ENCODE data around the gene PPP1R12B.
"Not testable (repeated sequence)": the region's sequence is repeated elsewhere in the genome, so short reads cannot be mapped to it uniquely, and the experiment has no call there.

Gene PPP1R12B

DNA sequence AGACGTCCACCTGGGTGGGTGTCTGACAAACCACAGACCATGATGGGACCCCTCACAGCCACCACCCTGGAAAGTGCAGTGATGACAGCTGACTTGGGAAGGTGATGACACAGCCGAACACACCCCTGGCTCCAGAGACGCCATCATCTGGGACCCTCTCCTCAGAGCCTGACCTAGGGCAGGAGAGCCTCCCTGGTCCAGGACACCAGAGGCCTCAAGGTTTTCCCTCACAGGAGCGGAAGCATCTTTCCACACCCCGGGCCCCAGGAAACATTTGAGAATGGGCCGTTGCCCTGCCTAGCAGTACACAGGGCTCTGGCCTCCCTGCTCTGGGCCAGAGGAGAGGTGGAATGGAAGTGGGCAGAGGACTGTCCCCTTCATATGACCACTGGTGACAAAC, 282.0 kb downstream of the PPP1R12B start:
- TF ChIP-seq, protein P1, sequence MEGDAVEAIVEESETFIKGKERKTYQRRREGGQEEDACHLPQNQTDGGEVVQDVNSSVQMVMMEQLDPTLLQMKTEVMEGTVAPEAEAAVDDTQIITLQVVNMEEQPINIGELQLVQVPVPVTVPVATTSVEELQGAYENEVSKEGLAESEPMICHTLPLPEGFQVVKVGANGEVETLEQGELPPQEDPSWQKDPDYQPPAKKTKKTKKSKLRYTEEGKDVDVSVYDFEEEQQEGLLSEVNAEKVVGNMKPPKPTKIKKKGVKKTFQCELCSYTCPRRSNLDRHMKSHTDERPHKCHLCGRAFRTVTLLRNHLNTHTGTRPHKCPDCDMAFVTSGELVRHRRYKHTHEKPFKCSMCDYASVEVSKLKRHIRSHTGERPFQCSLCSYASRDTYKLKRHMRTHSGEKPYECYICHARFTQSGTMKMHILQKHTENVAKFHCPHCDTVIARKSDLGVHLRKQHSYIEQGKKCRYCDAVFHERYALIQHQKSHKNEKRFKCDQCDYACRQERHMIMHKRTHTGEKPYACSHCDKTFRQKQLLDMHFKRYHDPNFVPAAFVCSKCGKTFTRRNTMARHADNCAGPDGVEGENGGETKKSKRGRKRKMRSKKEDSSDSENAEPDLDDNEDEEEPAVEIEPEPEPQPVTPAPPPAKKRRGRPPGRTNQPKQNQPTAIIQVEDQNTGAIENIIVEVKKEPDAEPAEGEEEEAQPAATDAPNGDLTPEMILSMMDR (IDR thresholded peaks at IDR 0.05; ENCODE audit: control extremely low read depth, extremely low read depth, low read depth, missing control alignments) = no peak
- ChIA-PET CTCF (no interaction called here), POLR2A (no interaction called here)
- DNase-seq (ENCODE audit: extremely low spot score) = no peak

DNA sequence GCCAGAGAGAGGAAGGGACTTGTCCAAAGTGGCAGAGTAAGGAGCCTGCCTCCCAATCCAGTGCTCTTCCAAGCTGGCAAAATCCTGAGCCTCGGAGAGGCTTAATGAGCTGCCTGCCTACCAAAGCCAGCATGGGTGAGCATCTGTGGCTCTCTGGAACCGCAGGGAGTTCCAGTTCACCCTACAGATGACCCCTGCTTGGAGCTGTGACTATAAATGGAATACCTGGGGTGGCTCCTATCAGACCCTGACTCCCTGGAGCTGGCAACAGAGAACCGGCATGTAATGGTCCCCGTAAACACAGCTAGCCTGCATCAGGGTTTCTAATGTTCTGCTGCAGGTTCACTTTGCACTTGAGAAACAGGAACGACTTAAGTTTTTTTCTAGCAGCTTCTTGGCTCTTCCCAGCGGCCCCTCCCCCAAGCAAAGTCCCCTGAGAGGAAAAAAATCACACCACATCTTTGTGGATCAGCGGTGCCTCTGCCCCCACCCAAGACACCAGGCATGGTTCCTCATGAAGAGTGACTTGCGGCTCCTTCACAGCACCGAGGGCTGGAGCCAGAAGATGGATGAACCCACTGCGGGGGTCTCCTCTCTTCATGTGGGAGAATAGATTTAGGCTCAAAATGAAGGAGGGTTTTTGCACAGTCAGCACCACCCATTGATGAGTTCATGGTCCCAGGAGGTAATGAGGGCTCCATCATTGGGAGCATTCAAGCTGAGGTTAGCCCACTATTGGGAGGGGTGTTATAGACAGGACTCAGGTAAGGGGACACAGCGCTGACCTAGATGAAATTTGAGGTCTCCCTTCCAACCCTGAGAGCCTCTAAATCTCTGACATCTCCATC, 282.8 kb downstream of the PPP1R12B start:
- DNase-seq (ENCODE audit: extremely low spot score) = no peak
- POLR2A ChIA-PET = no interaction called here
- CTCF ChIA-PET = no interaction called here
- TF ChIP-seq, protein P1 (IDR thresholded peaks at IDR 0.05; ENCODE audit: control extremely low read depth, extremely low read depth, low read depth, missing control alignments) = no peak

DNA sequence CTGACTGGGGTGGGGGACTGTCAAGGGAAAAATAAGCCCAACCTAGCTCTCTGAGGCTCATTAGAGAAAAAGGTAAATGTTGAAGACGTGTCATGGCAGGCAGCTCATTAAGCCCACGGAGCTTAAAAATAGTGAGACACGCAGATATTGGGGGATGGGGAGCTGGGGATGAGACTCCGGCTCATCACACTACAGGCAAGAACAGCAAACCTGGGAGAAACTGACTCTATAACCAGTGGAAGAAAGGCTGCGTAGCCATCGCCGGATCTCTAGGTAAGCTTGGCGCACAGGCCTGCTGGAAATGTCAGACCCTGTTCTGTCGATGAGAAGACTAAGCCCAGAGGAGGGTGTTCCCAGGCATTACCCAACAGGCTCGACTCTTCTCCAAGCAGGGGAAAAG, 283.7 kb downstream of the PPP1R12B start:
- POLR2A ChIA-PET = interaction anchor here (0.6 kb wide), 1 partner anchor 291 kb away, joined by 6 read pairs; the partner anchor contains the start of gene UBE2T
- TF ChIP-seq, protein P1 (IDR thresholded peaks at IDR 0.05; ENCODE audit: control extremely low read depth, extremely low read depth, low read depth, missing control alignments) = no peak
- no peak for DNase-seq (ENCODE audit: extremely low spot score)
- CTCF ChIA-PET = no interaction called here

- POLR2A ChIA-PET; DNase-seq (ENCODE audit: extremely low spot score): not testable (repeated sequence)
- CTCF ChIA-PET = interaction anchor here (1.1 kb wide), 1 partner anchor 15 kb away, joined by 3 read pairs; no protein-coding TSS in a partner anchor
Observed at GRCh38 chr1:202636171-202636570, 287.7 kb downstream of the PPP1R12B start.

- POLR2A ChIA-PET; DNase-seq (ENCODE audit: extremely low spot score); CTCF ChIA-PET: not testable (repeated sequence)
Observed at GRCh38 chr1:202637321-202638018, 289.0 kb downstream of the PPP1R12B start.

- TF ChIP-seq, protein P1 (IDR thresholded peaks at IDR 0.05; ENCODE audit: control extremely low read depth, extremely low read depth, low read depth, missing control alignments) = no peak
- POLR2A ChIA-PET = no interaction called here
- no peak for DNase-seq (ENCODE audit: extremely low spot score)
- CTCF ChIA-PET = no interaction called here
Observed at GRCh38 chr1:202638019-202638700, 289.7 kb downstream of the PPP1R12B start.

DNA sequence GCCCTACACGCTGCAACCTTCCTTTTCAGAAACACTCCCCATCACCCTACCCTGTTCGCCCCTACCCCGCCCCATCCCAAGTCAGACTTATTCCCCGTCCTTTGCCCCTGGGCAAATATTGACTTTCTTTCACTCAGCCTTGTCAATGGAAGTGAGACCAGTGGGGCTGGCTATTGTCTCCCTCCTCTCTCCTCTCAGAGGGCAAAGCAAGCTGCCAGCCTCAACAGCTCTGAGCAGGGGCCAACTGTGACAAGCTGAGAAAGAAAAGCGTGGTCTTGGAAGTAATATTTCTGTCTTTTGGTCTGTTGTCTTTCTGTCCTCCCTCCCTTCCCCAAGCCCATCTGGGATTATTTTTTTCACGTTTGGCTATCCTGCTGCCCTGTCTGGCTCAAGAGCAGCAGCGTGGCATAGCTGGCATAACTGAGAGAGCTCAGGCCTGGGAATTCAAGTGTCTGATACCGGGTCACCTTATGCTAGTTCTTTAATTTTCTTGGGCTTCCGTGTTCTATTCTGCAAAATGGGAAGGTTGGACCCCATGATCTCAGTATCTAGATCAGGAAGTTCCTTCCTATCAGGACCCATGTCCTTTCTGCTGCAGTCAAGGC, 290.3 kb downstream of the PPP1R12B start:
- POLR2A ChIA-PET; DNase-seq (ENCODE audit: extremely low spot score): not testable (repeated sequence)
- CTCF ChIA-PET = interaction anchor here (1.1 kb wide), 1 partner anchor 35 kb away, joined by 3 read pairs; no protein-coding TSS in a partner anchor
